ENCODE measurements around the gene ARMC6.
"Not testable (repeated sequence)": the region's sequence is repeated elsewhere in the genome, so short reads cannot be mapped to it uniquely, and the experiment has no call there.

The ARMC6 gene

GRCh38 chr19:19098084-19098702 lies 64.8 kb downstream of the ARMC6 start:
- H3K4me3 ChIP-seq (ENCODE audit: low read length), result no peak overlapping the region
- DNase-seq (ENCODE audit: low read depth, low spot score), result no peak

GRCh38 chr19:19098703-19099632 lies 65.6 kb downstream of the ARMC6 start:
- DNase-seq (ENCODE audit: low read depth, low spot score), result no peak
- H3K4me3 ChIP-seq (ENCODE audit: low read length), result no peak overlapping the region

- no peak for DNase-seq (ENCODE audit: low read depth, low spot score)
Measured at GRCh38 chr19:19101540-19101939, 68.1 kb downstream of the ARMC6 start.

DNA sequence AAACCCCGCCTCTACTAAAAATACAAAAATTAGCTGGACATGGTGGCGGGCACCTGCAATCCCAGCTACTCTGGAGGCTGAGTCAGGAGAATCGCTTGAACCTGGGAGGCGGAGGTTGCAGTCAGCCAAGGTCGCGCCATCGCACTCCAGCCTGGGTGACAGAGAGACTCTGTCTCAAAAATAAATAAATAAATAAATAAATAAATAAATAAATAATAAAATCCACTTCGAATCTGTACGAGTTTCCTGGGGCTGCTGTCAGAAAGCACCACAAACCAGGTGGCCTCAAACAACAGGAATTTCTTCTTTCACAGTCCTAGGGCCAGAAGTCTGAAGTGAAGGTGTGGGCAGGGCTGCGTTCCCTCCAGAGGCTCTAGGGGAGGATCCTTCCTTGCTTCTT lies 69.2 kb downstream of the ARMC6 start:
- not testable (repeated sequence) for H3K4me3 ChIP-seq (ENCODE audit: low read length); DNase-seq (ENCODE audit: low read depth, low spot score)

More at GRCh38 chr19:19101540-19101939, 68.1 kb downstream of the ARMC6 start:
- no peak overlapping the region for H3K4me3 ChIP-seq (ENCODE audit: low read length)

- H3K4me3 ChIP-seq (ENCODE audit: low read length), result no peak overlapping the region
- DNase-seq (ENCODE audit: low read depth, low spot score), result no peak
Measured at GRCh38 chr19:19103167-19103566, 69.8 kb downstream of the ARMC6 start.

DNA sequence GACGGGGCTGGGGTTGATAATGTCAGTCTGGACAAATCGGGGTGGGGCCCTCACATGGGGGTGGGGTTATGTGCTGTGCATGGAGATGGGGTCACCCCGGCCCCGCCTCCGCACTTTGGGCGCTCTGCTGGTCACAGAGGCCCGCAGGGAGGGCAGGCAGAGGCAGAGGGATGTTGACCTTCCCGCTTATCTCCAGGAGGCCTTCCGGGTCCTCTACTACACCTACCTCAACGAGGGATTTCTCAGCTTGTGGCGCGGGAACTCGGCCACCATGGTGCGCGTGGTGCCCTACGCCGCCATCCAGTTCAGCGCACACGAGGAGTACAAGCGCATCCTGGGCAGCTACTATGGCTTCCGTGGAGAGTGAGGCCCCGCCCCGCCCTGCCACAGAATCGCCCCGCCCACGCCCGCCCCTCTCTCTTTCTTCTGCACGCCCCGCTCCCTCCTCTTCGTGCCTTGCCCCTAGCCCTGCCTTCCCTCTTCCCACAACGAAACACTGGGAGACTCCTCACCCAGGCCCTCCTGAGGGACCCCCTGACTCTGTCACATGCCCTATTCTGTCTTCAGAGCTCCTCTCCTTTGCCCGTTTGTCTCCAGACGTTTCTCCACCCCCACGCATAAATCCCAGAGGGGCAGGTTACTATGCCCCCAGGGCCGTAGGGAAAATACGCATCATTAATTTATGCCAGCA lies 72.1 kb downstream of the ARMC6 start:
- H3K4me3 ChIP-seq (ENCODE audit: low read length), result no peak overlapping the region
- DNase-seq (ENCODE audit: low read depth, low spot score), result no peak

DNA sequence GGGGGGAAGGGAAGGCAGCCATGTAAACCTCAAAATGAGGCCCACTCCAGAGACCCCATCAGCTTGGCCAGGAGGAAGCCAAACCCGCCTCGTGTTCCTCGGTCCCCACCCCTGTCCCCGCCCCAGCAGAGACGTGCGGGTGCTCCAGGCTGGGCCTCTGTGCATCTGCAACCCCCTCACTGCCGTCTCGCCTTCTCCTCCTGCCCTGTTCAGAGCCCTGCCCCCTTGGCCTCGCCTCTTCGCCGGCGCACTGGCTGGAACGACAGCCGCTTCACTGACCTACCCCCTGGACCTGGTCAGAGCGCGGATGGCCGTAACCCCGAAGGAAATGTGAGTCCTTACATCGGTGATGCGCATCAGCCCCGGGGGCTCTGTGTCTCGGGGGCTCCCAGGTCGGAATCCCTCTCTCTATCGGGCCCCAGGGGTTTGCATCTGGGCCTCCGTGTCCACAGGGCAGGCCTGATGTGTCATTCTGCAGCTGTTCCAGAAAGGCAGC lies 72.7 kb downstream of the ARMC6 start:
- DNase-seq (ENCODE audit: low read depth, low spot score), result no peak
- H3K4me3 ChIP-seq (ENCODE audit: low read length), result no peak overlapping the region

DNA sequence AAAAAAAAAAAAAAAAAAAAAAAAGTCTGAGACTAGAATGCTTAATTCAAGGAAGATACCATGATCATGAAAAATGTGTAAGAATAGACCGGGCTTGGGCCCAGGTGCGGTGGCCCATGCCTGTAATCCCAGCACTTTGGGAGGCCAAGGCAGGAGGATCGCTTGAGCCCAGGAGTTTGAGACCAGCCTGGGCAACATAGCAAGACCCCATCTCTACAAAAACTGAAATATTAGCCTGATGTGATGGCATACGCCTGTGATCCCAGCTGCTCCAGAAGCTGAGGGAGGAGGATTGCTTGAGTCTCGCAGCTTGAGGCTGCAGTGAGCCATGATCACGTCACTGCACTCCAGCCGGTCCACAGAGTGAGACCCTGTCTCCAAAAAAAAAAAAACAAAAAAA lies 73.5 kb downstream of the ARMC6 start:
- H3K4me3 ChIP-seq (ENCODE audit: low read length); DNase-seq (ENCODE audit: low read depth, low spot score): not testable (repeated sequence)

GRCh38 chr19:19107654-19108053 lies 74.3 kb downstream of the ARMC6 start:
- no peak overlapping the region for H3K4me3 ChIP-seq (ENCODE audit: low read length)

More at GRCh38 chr19:19107654-19108053, 74.3 kb downstream of the ARMC6 start:
- no peak for DNase-seq (ENCODE audit: low read depth, low spot score)

All from Jurkat, Clone E6-1 (cell line).